Measurements from ENCODE around the gene TMED6. TPM values are rescaled to one million over a fixed set of nuclear protein-coding genes. Genes with fewer than 3 reads are reported as not detected.

Gene TMED6
- total RNA-seq, 2 donors from 2014 or later: 1.5 TPM; not detected in 1

- no peaks in the 10 kb centered on the region for H3K27me3 ChIP-seq (replicated peaks; ENCODE audit: insufficient read depth)
- no peak for DNase-seq (ENCODE audit: low spot score)
- H3K36me3 ChIP-seq: peaks cover 66% of the 10 kb centered on the region
- H3K4me3 ChIP-seq: no peak overlapping the region
- TF ChIP-seq CTCF (IDR thresholded peaks at IDR 0.05): no peak
- no peak overlapping the region for H3K27ac ChIP-seq
- ATAC-seq (ENCODE audit: insufficient number of reproducible peaks, low FRiP score, low read depth): no peak
- peaks cover 0 to 31% of the 10 kb centered on the region in 2 donors for H3K4me1 ChIP-seq (ENCODE audit: control insufficient read depth in 1 of 2, low read depth in 2 of 2)
- no peaks in the 10 kb centered on the region for H3K9me3 ChIP-seq
Measured at GRCh38 chr16:69324013-69324531, 27.5 kb downstream of the TMED6 start.

- Histone ChIP-seq H3K4me3 (no peak overlapping the region), H3K27me3 (replicated peaks; ENCODE audit: insufficient read depth) (no peaks in the 10 kb centered on the region), H3K9me3 (no peaks in the 10 kb centered on the region), H3K36me3 (peaks cover 72% of the 10 kb centered on the region), H3K27ac (no peak overlapping the region), H3K4me1 (ENCODE audit: control insufficient read depth in 1 of 2, low read depth in 2 of 2) (peaks cover 0 to 25% of the 10 kb centered on the region in 2 donors)
- TF ChIP-seq CTCF (IDR thresholded peaks at IDR 0.05): no peak
- ATAC-seq (ENCODE audit: insufficient number of reproducible peaks, low FRiP score, low read depth): no peak
- no peak for DNase-seq (ENCODE audit: low spot score)
Measured at GRCh38 chr16:69323415-69323814, 28.2 kb downstream of the TMED6 start.

GRCh38 chr16:69322343-69322742, 29.2 kb downstream of the TMED6 start:
- ATAC-seq (ENCODE audit: insufficient number of reproducible peaks, low FRiP score, low read depth) (no peak), DNase-seq (ENCODE audit: low spot score) (no peak)
- Histone ChIP-seq H3K4me3 (no peak overlapping the region), H3K36me3 (peaks cover 79% of the 10 kb centered on the region), H3K27ac (no peak overlapping the region), H3K27me3 (replicated peaks; ENCODE audit: insufficient read depth) (no peaks in the 10 kb centered on the region), H3K4me1 (ENCODE audit: control insufficient read depth in 1 of 2, low read depth in 2 of 2) (peaks cover 0 to 21% of the 10 kb centered on the region in 2 donors), H3K9me3 (no peaks in the 10 kb centered on the region)
- TF ChIP-seq CTCF (IDR thresholded peaks at IDR 0.05): no peak

GRCh38 chr16:69321080-69321479, 30.5 kb downstream of the TMED6 start:
- H3K4me3 ChIP-seq: no peak overlapping the region
- no peaks in the 10 kb centered on the region for H3K27me3 ChIP-seq (replicated peaks; ENCODE audit: insufficient read depth)
- no peak for TF ChIP-seq CTCF (IDR thresholded peaks at IDR 0.05)
- H3K36me3 ChIP-seq: peaks cover 87% of the 10 kb centered on the region
- H3K9me3 ChIP-seq: no peaks in the 10 kb centered on the region
- DNase-seq (ENCODE audit: low spot score): no peak
- H3K27ac ChIP-seq: no peak overlapping the region
- H3K4me1 ChIP-seq (ENCODE audit: control insufficient read depth in 1 of 2, low read depth in 2 of 2): peaks cover 0 to 8% of the 10 kb centered on the region in 2 donors
- no peak for ATAC-seq (ENCODE audit: insufficient number of reproducible peaks, low FRiP score, low read depth)

GRCh38 chr16:69320740-69321073, 30.9 kb downstream of the TMED6 start:
- Histone ChIP-seq H3K27ac (no peak overlapping the region), H3K4me3 (no peak overlapping the region), H3K36me3 (peaks cover 88% of the 10 kb centered on the region), H3K4me1 (ENCODE audit: control insufficient read depth in 1 of 2, low read depth in 2 of 2) (peaks cover 0 to 6% of the 10 kb centered on the region in 2 donors), H3K9me3 (no peaks in the 10 kb centered on the region), H3K27me3 (replicated peaks; ENCODE audit: insufficient read depth) (no peaks in the 10 kb centered on the region)
- ATAC-seq (ENCODE audit: insufficient number of reproducible peaks, low FRiP score, low read depth) (no peak), DNase-seq (ENCODE audit: low spot score) (no peak)
- TF ChIP-seq CTCF (IDR thresholded peaks at IDR 0.05): no peak
